HL-60 (cell line): ENCODE measurements around the gene ACAD10.

Experiments
- DNase-seq, 2 experiments: peaks; one replicate each; pipeline ENCODE4 v3.0.0-alpha.2; 2010 to 2020; ENCODE audit warnings: low read depth in 1 of 2, low spot score in 1 of 2
- H3K27ac ChIP-seq: fragments of 250-450 bp; sonication (Bioruptor Pico); replicated peaks from 2 replicates; pipeline ENCODE4 v1.5.1; 2020; ENCODE audit warnings: mild to moderate bottlenecking, moderate library complexity
- H3K27me3 ChIP-seq: fragments of 250-450 bp; sonication (Bioruptor Pico); 2 replicates; pipeline ENCODE4 v1.5.1; 2021; ENCODE audit warnings: mild to moderate bottlenecking, moderate library complexity; ENCODE audit not compliant: insufficient read depth, poor library complexity, severe bottlenecking
- H3K4me3 ChIP-seq: replicated peaks from 2 replicates; pipeline ENCODE4 v1.5.1; 2011; ENCODE audit warnings: mild to moderate bottlenecking, control low read depth, low read length; ENCODE audit not compliant: insufficient read depth
- GABPA ChIP-seq: IDR thresholded peaks from 2 replicates; pipeline ENCODE4 v1.6.1; 2012; ENCODE audit warnings: low read depth
- POLR2AphosphoS5 ChIP-seq: IDR thresholded peaks from 2 replicates; pipeline ENCODE4 v1.6.1; 2012; ENCODE audit warnings: low read depth
- SPI1 ChIP-seq: IDR thresholded peaks from 2 replicates; pipeline ENCODE4 v1.6.1; 2012; ENCODE audit warnings: low read depth, mild to moderate bottlenecking, borderline replicate concordance
- TF ChIP-seq, protein P1 (sequence below): IDR thresholded peaks from one replicate; pipeline ENCODE4 v1.5.1; 2011; ENCODE audit warnings: low read length, control low read depth, inconsistent platforms; ENCODE audit not compliant: insufficient read depth
- TF ChIP-seq, protein P2 (sequence below): IDR thresholded peaks from 2 replicates; pipeline ENCODE4 v1.6.1; 2012; ENCODE audit warnings: low read depth; ENCODE audit not compliant: insufficient replicate concordance

The ACAD10 gene

DNA sequence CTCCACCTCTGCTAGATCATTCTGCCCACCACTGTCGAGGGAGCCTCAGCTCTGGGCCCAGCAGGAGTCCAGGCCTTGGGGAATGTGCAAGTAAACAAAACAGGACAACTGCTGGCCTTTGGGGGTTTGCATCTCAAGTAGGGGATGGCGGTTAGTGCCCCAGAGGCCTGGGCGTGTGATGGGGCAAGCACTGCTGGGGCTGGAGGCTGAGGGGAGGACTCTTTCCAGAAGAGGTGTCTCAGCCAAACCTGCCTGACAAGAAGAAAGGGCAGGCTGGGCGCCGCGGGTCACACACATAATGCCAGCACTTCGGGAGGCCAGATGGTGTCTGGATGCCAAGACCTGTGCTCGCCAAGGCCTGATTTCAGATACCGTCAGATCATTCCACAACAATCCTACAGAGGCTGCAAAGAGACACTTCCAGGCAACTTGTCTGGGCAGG, 72.3 kb downstream of the ACAD10 start:
- Histone ChIP-seq H3K27ac (peak overlapping the region; percentile 85), H3K27me3 (no peaks in the 10 kb centered on the region), H3K4me3 (no peak overlapping the region)
- peak in 1 of 2 experiments; percentile 58 for DNase-seq
- TF ChIP-seq POLR2AphosphoS5 (no peak), SPI1 (no peak), GABPA (no peak)
- TF ChIP-seq, protein P1, sequence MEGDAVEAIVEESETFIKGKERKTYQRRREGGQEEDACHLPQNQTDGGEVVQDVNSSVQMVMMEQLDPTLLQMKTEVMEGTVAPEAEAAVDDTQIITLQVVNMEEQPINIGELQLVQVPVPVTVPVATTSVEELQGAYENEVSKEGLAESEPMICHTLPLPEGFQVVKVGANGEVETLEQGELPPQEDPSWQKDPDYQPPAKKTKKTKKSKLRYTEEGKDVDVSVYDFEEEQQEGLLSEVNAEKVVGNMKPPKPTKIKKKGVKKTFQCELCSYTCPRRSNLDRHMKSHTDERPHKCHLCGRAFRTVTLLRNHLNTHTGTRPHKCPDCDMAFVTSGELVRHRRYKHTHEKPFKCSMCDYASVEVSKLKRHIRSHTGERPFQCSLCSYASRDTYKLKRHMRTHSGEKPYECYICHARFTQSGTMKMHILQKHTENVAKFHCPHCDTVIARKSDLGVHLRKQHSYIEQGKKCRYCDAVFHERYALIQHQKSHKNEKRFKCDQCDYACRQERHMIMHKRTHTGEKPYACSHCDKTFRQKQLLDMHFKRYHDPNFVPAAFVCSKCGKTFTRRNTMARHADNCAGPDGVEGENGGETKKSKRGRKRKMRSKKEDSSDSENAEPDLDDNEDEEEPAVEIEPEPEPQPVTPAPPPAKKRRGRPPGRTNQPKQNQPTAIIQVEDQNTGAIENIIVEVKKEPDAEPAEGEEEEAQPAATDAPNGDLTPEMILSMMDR = no peak
- TF ChIP-seq, protein P2, sequence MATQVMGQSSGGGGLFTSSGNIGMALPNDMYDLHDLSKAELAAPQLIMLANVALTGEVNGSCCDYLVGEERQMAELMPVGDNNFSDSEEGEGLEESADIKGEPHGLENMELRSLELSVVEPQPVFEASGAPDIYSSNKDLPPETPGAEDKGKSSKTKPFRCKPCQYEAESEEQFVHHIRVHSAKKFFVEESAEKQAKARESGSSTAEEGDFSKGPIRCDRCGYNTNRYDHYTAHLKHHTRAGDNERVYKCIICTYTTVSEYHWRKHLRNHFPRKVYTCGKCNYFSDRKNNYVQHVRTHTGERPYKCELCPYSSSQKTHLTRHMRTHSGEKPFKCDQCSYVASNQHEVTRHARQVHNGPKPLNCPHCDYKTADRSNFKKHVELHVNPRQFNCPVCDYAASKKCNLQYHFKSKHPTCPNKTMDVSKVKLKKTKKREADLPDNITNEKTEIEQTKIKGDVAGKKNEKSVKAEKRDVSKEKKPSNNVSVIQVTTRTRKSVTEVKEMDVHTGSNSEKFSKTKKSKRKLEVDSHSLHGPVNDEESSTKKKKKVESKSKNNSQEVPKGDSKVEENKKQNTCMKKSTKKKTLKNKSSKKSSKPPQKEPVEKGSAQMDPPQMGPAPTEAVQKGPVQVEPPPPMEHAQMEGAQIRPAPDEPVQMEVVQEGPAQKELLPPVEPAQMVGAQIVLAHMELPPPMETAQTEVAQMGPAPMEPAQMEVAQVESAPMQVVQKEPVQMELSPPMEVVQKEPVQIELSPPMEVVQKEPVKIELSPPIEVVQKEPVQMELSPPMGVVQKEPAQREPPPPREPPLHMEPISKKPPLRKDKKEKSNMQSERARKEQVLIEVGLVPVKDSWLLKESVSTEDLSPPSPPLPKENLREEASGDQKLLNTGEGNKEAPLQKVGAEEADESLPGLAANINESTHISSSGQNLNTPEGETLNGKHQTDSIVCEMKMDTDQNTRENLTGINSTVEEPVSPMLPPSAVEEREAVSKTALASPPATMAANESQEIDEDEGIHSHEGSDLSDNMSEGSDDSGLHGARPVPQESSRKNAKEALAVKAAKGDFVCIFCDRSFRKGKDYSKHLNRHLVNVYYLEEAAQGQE = no peak

DNA sequence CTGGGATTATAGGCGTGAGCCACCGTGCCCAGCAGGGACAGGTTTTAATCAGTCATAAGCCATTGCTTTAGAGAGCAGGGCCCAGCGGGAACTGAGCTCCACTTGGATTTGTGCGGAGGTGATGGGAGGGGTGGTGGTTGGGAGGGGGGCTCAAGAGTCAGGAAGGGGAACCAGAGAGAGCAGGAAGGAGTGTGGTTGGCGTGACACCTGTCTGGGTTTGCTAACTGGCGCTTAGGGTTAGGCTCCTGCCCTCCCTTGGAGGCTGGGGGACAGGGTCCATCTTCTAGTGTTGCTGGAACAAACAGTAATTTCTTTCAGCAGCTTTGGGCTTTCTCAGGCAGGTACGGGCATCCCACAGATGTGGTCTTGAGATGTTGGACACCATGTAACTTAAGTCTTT, 73.4 kb downstream of the ACAD10 start:
- no peak for DNase-seq
- peak overlapping the region; percentile 85; the same call in 1 of the 2 replicates for H3K27ac ChIP-seq
- TF ChIP-seq, protein P2 = no peak
- TF ChIP-seq GABPA (no peak), SPI1 (no peak), POLR2AphosphoS5 (no peak)
- TF ChIP-seq, protein P1 = no peak

DNA sequence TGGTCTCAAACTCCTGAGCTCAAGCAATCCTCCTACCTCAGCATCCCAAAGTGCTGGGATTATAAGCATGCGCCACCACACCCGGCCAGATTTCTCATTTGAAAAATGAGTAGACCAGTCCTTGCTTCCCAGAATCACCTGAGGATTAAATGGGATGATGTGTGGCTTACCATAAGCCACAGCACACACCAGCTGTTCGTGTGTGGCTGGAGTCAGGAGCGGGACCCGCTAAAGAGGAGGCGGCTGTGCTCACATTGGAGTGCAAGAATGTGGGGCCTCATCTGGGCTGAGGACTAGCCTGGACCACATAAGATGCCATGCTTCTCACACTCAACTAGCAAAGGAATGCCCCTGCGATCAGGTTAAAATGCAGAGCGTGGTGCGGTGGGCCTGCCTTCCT, 74.1 kb downstream of the ACAD10 start:
- TF ChIP-seq, protein P1 = no peak
- TF ChIP-seq POLR2AphosphoS5 (no peak), GABPA (no peak), SPI1 (no peak)
- TF ChIP-seq, protein P2 = no peak
- Histone ChIP-seq H3K27me3 (no peaks in the 10 kb centered on the region), H3K27ac (no peak overlapping the region), H3K4me3 (no peak overlapping the region)
- DNase-seq = no peak

More for the DNA sequence above, 73.4 kb downstream of the ACAD10 start:
- Histone ChIP-seq H3K27me3 (no peaks in the 10 kb centered on the region), H3K4me3 (no peak overlapping the region)
